Gastrocnemius medialis (tissue), 4 donors: ENCODE measurements around the gene DNAJB6.

Experiments used
- POLR2A ChIP-seq, 2 donors: fragments of 450-650 bp; IDR thresholded peaks; one replicate each; pipeline ENCODE4 v1.6.1; 2017; ENCODE audit warnings: antibody characterized with exemption in 2 of 2, mild to moderate bottlenecking in 2 of 2, moderate library complexity in 2 of 2
- TF ChIP-seq, protein P1 (sequence below), 5 experiments: fragments of 450-650 bp in 3 of 5; fragments of 200-600 bp in 2 of 5; sonication (generic) in 2 of 5; IDR thresholded peaks in 4 of 5; conservative IDR thresholded peaks in 1 of 5; 1 replicate in 4 of 5; 2 replicates in 1 of 5; pipeline ENCODE4 v1.5.1; 2016 to 2019; ENCODE audit warnings: antibody characterized with exemption in 5 of 5, mild to moderate bottlenecking in 3 of 5, moderate library complexity in 3 of 5

DNA sequence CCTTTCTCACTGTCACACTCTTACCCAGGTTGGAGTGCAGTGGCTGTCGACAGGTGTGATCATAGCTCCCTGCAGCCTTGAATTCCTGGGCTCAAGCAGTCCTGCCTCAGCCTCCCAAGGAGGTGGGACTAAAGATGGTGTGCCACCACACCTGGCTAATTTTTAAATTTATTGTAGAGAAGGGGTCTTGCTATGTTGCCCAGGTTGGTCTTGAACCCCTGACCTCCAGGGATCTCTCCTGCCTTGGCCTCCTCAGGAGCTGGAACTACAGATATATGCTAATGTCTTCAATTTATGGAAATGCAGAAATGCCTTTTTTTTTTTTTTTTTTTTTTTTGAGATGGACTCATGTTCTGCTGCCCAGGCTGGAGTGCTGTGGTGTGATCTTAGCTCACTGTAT, 42.7 kb downstream of the DNAJB6 start:
- TF ChIP-seq, protein P1, sequence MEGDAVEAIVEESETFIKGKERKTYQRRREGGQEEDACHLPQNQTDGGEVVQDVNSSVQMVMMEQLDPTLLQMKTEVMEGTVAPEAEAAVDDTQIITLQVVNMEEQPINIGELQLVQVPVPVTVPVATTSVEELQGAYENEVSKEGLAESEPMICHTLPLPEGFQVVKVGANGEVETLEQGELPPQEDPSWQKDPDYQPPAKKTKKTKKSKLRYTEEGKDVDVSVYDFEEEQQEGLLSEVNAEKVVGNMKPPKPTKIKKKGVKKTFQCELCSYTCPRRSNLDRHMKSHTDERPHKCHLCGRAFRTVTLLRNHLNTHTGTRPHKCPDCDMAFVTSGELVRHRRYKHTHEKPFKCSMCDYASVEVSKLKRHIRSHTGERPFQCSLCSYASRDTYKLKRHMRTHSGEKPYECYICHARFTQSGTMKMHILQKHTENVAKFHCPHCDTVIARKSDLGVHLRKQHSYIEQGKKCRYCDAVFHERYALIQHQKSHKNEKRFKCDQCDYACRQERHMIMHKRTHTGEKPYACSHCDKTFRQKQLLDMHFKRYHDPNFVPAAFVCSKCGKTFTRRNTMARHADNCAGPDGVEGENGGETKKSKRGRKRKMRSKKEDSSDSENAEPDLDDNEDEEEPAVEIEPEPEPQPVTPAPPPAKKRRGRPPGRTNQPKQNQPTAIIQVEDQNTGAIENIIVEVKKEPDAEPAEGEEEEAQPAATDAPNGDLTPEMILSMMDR (IDR thresholded peaks at IDR 0.05 in 4 of 5, conservative IDR thresholded peaks at IDR 0.05 in 1 of 5) = no peak
- TF ChIP-seq POLR2A (IDR thresholded peaks at IDR 0.05) = no peak
